GM12878 (cell line): ENCODE data around the gene ALDH1L2. TPM values are rescaled to one million over a fixed set of nuclear protein-coding genes. Genes with fewer than 3 reads are reported as not detected.

ENCODE experiments used
- ASH2L ChIP-seq: fragments of 300-600, 200-600 bp; sonication (generic); IDR thresholded peaks from 2 replicates; pipeline ENCODE4 v1.6.1; 2017; ENCODE audit warnings: low read depth, mild to moderate bottlenecking, borderline replicate concordance
- CBFB ChIP-seq: IDR thresholded peaks from 2 replicates; pipeline ENCODE4 v1.6.1; 2016; ENCODE audit warnings: antibody characterized with exemption, low read depth
- CHD2 ChIP-seq: IDR thresholded peaks from 2 replicates; pipeline ENCODE4 v1.6.1; 2011; ENCODE audit warnings: low read depth, low read length, improper control_type of control experiment, borderline replicate concordance
- CREM ChIP-seq: IDR thresholded peaks from 2 replicates; pipeline ENCODE4 v1.6.1; 2014; ENCODE audit warnings: antibody characterized with exemption, low read depth
- E4F1 ChIP-seq: fragments of 450-650 bp; IDR thresholded peaks from 2 replicates; pipeline ENCODE4 v1.6.1; 2018; ENCODE audit warnings: borderline replicate concordance, mild to moderate bottlenecking; ENCODE audit not compliant: partially characterized antibody
- EED ChIP-seq: sonication (generic); IDR thresholded peaks from 2 replicates; pipeline ENCODE4 v1.6.1; 2016; ENCODE audit warnings: antibody characterized with exemption, low read depth
- EGR1 ChIP-seq, 2 experiments: IDR thresholded peaks; 1 replicate in 1 of 2; 2 replicates in 1 of 2; pipeline ENCODE4 v1.6.1; 2011 to 2012; ENCODE audit warnings: low read depth in 2 of 2, low read length in 2 of 2, borderline replicate concordance in 1 of 2, mild to moderate bottlenecking in 1 of 2, moderate library complexity in 1 of 2
- EZH2 ChIP-seq: IDR thresholded peaks from 2 replicates; pipeline ENCODE4 v1.6.1; 2012; ENCODE audit warnings: low read depth, mild to moderate bottlenecking, control low read depth, inconsistent platforms, low read length, borderline replicate concordance; ENCODE audit not compliant: control insufficient read depth
- HDAC2 ChIP-seq: fragments of 200-600 bp; sonication (generic); IDR thresholded peaks from 2 replicates; pipeline ENCODE4 v1.6.1; 2017
- IKZF1 ChIP-seq: fragments of 450-650 bp; conservative IDR thresholded peaks from 2 replicates; pipeline ENCODE4 v1.6.1; 2017; ENCODE audit warnings: antibody characterized with exemption, mild to moderate bottlenecking
- IRF4 ChIP-seq: IDR thresholded peaks from 2 replicates; pipeline ENCODE4 v1.6.1; 2011; ENCODE audit warnings: low read depth, low read length
- KAT2A ChIP-seq: conservative IDR thresholded peaks from 2 replicates; pipeline ENCODE4 v1.6.1; 2011; ENCODE audit warnings: low read depth, low read length; ENCODE audit not compliant: control insufficient read depth
- MEF2B ChIP-seq: fragments of 450-650 bp; IDR thresholded peaks from 2 replicates; pipeline ENCODE4 v1.6.1; 2018; ENCODE audit warnings: mild to moderate bottlenecking, moderate library complexity; ENCODE audit not compliant: partially characterized antibody, poor library complexity, severe bottlenecking
- PML ChIP-seq: IDR thresholded peaks from 2 replicates; pipeline ENCODE4 v1.6.1; 2012; ENCODE audit warnings: low read length, inconsistent platforms
- REST ChIP-seq: IDR thresholded peaks from 2 replicates; pipeline ENCODE4 v1.6.1; 2012; ENCODE audit warnings: mild to moderate bottlenecking, low read depth, low read length
- SMAD1 ChIP-seq: fragments of 450-650 bp; IDR thresholded peaks from 2 replicates; pipeline ENCODE4 v1.6.1; 2018; ENCODE audit warnings: mild to moderate bottlenecking, low read depth; ENCODE audit not compliant: partially characterized antibody
- SMC3 ChIP-seq: IDR thresholded peaks from 2 replicates; pipeline ENCODE4 v1.6.1; 2011; ENCODE audit warnings: low read length, improper control_type of control experiment, borderline replicate concordance
- SPI1 ChIP-seq: IDR thresholded peaks from 2 replicates; pipeline ENCODE4 v1.6.1; 2011; ENCODE audit warnings: low read depth, mild to moderate bottlenecking, low read length, moderate library complexity, borderline replicate concordance; ENCODE audit not compliant: insufficient read depth
- SUZ12 ChIP-seq: fragments of 200-600 bp; sonication (generic); IDR thresholded peaks from one replicate; pipeline ENCODE4 v1.6.1; 2018; ENCODE audit warnings: antibody characterized with exemption, mild to moderate bottlenecking; ENCODE audit not compliant: unreplicated experiment
- ZNF207 ChIP-seq: fragments of 450-650 bp; IDR thresholded peaks from 2 replicates; pipeline ENCODE4 v1.6.1; 2014; ENCODE audit warnings: antibody characterized with exemption, mild to moderate bottlenecking, borderline replicate concordance
- ZNF217 ChIP-seq: fragments of 450-650 bp; IDR thresholded peaks from 2 replicates; pipeline ENCODE4 v1.6.1; 2017; ENCODE audit warnings: antibody characterized with exemption, mild to moderate bottlenecking
- ZNF24 ChIP-seq: fragments of 450-650 bp; IDR thresholded peaks from 2 replicates; pipeline ENCODE4 v1.6.1; 2017; ENCODE audit warnings: antibody characterized with exemption, mild to moderate bottlenecking
- polyA plus RNA-seq, 11 experiments: library from polyadenylated mRNA; depleted of rRNA in 4 of 11; unstranded in 6 of 11; stranded (reverse) in 5 of 11; fragments of >200 nt; fragmentation: Nextera tagmentation in 4 of 11; fragmentation: Illumina TruSeq in 1 of 11; extraction: Ambion mirVana in 4 of 11; extraction: Trizol in 1 of 11; gene quantifications; 1 replicate in 1 of 11; 2 replicates in 10 of 11; pipeline versions ENCODE4 v1.2.1 to v1.2.3, GENCODE V29; 2011 to 2016; ENCODE audit warnings: inconsistent platforms in 2 of 11, missing spikeins in 2 of 11, low read depth in 1 of 11
- total RNA-seq, 4 experiments: library from RNA; depleted of rRNA in 3 of 4; stranded (reverse); fragments of >200 nt in 3 of 4; fragmentation: Illumina TruSeq in 1 of 4; extraction: Trizol in 1 of 4; gene quantifications; 2 replicates each; pipeline versions ENCODE4 v1.2.1 to v1.2.3, GENCODE V29; 2013 to 2021
- TF ChIP-seq, protein P1 (sequence below): fragments of 450-650 bp; conservative IDR thresholded peaks from 2 replicates; pipeline ENCODE4 v1.6.1; 2017; ENCODE audit warnings: mild to moderate bottlenecking, moderate library complexity

Gene ALDH1L2
- total and polyA plus RNA-seq, 10 of the 15 experiments (the other 5 are each of a cell fraction or from before 2014, with no cell fraction given): 0.15 to 13.7 (median 8.5) TPM

- TF ChIP-seq CHD2 (0 out of 2 replicates have a peak, but pooled peaks have one; percentile 68), CREM (peak; percentile 87), SMC3 (no peak), IKZF1 (peak; percentile 94), E4F1 (no peak), SUZ12 (no peak), REST (no peak), MEF2B (peak; percentile 80), HDAC2 (no peak), EZH2 (no peak), PML (no peak), EED (peak; percentile 95), CBFB (0 out of 2 replicates have a peak, but pooled peaks have one; percentile 33), IRF4 (peak; percentile 99), SPI1 (peak; percentile 97), ZNF207 (no peak), SMAD1 (peak; percentile 52), EGR1 (IDR thresholded peaks at IDR 0.05; ENCODE audit: borderline replicate concordance in 1 of 2, low read depth in 2 of 2, low read length in 2 of 2) (peak in 1 of 2 experiments; percentile 76; a peak in 2 of 3 replicates), ZNF24 (no peak), KAT2A (no peak), ASH2L (no peak), ZNF217 (peak; percentile 45; the same call in 1 of the 2 replicates)
- TF ChIP-seq, protein P1, sequence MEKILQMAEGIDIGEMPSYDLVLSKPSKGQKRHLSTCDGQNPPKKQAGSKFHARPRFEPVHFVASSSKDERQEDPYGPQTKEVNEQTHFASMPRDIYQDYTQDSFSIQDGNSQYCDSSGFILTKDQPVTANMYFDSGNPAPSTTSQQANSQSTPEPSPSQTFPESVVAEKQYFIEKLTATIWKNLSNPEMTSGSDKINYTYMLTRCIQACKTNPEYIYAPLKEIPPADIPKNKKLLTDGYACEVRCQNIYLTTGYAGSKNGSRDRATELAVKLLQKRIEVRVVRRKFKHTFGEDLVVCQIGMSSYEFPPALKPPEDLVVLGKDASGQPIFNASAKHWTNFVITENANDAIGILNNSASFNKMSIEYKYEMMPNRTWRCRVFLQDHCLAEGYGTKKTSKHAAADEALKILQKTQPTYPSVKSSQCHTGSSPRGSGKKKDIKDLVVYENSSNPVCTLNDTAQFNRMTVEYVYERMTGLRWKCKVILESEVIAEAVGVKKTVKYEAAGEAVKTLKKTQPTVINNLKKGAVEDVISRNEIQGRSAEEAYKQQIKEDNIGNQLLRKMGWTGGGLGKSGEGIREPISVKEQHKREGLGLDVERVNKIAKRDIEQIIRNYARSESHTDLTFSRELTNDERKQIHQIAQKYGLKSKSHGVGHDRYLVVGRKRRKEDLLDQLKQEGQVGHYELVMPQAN: no peak
These were observed 109.5 kb downstream of the ALDH1L2 start (continued) for GRCh38 chr12:104974626-104975290.
